Coronary artery (tissue), 2 donors: ENCODE measurements around the gene LRRC36.

ENCODE experiments used
- DNase-seq: peaks from one replicate; pipeline ENCODE4 v3.0.0-alpha.2; 2017; ENCODE audit warnings: low spot score
- H3K27ac ChIP-seq, 2 donors: fragments of 200-600 bp; sonication (generic); one replicate each; pipeline ENCODE4 v1.5.1; 2016 to 2019
- H3K4me3 ChIP-seq: fragments of 200-600 bp; sonication (generic); 2 replicates; pipeline ENCODE4 v1.5.1; 2016; ENCODE audit warnings: mild to moderate bottlenecking, moderate library complexity
- TF ChIP-seq, protein P1 (sequence below): fragments of 200-600 bp; sonication (generic); IDR thresholded peaks from one replicate; pipeline ENCODE4 v1.5.1; 2019; ENCODE audit warnings: antibody characterized with exemption

Gene LRRC36

DNA sequence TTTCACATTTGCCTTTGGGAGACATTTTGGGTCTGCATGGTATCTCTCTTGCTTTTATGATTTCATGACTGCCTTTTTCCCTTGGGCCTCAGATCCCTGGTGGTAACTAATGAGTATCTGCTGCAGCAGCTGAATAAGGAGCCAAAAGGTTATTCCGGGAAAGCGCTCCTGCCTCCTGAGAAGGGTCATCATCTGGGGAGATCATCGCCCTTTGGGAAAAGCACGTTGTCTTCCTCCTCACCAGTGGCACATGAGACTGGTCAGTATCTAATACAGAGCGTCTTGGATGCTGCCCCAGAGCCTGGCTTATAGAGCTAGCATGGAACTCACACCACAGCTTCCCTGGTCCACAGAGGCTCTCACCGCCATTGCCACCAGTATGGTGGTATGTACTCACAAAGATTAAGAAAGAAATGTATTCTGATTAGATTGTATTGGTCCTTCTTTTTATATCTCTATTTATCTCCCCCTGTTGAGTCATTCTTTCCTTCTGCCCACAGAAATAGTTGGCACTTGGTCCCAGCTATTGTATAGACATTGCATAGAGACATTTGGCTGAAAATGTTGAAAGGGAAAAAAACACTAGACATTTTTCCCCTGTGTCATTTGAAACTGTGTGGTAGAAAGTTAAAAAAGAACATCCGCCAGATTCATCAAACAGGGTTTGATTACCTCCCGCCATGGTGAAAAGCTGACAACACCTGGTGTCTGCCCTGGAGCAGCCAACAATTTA is 58.3 kb downstream of the LRRC36 start:
- TF ChIP-seq, protein P1, sequence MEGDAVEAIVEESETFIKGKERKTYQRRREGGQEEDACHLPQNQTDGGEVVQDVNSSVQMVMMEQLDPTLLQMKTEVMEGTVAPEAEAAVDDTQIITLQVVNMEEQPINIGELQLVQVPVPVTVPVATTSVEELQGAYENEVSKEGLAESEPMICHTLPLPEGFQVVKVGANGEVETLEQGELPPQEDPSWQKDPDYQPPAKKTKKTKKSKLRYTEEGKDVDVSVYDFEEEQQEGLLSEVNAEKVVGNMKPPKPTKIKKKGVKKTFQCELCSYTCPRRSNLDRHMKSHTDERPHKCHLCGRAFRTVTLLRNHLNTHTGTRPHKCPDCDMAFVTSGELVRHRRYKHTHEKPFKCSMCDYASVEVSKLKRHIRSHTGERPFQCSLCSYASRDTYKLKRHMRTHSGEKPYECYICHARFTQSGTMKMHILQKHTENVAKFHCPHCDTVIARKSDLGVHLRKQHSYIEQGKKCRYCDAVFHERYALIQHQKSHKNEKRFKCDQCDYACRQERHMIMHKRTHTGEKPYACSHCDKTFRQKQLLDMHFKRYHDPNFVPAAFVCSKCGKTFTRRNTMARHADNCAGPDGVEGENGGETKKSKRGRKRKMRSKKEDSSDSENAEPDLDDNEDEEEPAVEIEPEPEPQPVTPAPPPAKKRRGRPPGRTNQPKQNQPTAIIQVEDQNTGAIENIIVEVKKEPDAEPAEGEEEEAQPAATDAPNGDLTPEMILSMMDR: no peak
- H3K4me3 ChIP-seq: no peak overlapping the region
- DNase-seq: no peak
- H3K27ac ChIP-seq: no peak overlapping the region

DNA sequence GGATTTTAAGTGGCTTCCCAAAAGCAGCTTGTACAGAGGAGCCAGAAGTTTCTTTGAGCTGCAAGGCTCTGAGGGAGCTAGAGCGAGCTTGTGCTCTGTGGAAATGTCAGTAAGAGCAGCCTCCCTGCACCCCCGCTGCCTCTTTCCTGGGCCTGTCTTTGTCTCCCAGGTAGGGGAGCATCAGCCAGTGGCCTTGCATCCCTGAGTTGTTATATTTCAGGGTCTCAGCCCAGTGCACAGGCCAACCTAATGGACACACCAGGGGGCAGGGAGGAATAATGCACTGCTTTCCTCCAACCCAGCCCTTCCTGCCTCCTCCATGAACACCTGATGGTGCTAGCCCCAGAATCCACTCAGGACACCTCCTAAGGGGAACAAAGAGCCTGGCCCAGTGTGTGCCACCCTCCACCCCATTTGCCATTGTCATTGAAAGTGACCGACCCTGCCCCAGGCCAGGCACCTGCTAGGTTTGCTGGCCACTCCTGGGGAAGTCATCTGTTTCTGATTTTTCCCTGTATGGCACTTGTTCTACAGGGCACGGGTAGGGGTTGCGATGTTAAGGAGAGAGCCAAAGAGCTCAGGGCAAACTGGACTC is 60.3 kb downstream of the LRRC36 start:
- H3K4me3 ChIP-seq: no peak overlapping the region
- H3K27ac ChIP-seq: no peak overlapping the region
- TF ChIP-seq, protein P1: no peak
- no peak for DNase-seq

DNA sequence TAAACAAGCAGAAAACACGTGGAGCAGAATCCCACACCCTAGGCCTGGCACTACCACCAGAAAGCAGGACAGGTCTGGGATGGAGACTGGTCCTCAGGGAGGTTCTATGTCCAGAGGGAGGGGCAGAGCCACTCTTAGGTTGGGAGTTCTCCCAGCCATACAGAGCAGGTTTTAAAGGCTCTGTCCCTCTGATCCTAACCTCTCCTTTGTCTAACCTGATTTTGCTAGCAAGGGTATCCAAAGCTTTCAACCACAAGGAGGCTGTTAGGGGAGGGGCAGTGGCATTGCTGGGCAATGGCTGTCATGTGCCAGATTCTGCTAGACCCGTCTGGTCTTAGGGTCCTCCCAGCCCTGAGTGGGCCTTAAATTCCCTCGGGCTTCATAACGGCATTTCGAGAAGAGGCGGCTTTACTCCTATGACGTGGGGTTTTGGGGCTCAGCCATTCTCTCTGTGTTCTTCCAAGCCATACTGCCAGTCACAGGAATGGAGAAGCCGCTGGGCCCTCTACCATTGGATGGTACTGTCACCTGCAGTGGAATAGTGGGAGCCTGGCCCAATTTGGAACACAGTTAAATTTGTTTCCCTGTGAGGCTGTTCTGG is 61.0 kb downstream of the LRRC36 start:
- no peak for DNase-seq
- Histone ChIP-seq H3K27ac (no peak overlapping the region), H3K4me3 (no peak overlapping the region)
- TF ChIP-seq, protein P1: no peak

DNA sequence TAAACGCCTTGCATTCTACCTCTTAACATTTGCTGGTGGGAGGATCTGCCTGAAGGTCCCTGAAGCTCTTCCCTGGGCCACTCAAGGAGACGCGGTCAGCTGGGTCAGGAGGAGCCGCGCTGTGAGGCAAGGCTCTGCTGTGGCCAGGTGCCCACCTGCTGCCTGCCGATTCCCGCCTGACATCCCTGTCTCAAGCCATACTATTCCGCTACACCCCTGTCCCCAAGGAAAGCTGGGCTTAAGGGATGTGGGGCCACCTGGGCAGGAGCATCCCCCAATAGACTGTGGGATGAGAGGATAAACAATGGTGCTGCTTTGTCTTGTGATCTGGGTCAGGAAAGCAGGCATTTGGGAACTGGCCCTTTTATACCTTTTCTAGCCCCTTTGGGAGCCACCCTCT is 61.6 kb downstream of the LRRC36 start:
- no peak for DNase-seq
- Histone ChIP-seq H3K27ac (no peak overlapping the region), H3K4me3 (no peak overlapping the region)
- TF ChIP-seq, protein P1: no peak

DNA sequence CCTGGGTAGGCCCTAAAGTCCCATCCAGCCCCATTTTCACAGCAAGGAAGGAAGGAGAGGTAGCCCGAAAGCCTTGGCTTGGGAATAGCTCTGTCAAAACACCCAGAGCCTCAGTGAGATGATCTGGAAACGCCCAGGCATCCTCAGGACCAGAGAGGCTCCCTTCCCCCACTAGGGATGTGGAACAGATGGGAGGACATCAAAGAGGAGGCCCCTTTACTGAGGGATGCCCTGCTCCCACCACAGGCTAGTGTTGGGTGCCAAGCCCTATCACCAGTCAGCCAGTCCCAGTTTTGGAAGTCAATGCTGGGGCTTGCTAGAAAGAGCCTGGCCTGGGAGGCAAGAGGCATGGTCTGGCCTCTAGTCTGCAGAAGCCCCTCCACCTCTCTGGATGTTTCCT is 62.0 kb downstream of the LRRC36 start:
- TF ChIP-seq, protein P1: no peak
- Histone ChIP-seq H3K27ac (no peak overlapping the region), H3K4me3 (no peak overlapping the region)
- no peak for DNase-seq

DNA sequence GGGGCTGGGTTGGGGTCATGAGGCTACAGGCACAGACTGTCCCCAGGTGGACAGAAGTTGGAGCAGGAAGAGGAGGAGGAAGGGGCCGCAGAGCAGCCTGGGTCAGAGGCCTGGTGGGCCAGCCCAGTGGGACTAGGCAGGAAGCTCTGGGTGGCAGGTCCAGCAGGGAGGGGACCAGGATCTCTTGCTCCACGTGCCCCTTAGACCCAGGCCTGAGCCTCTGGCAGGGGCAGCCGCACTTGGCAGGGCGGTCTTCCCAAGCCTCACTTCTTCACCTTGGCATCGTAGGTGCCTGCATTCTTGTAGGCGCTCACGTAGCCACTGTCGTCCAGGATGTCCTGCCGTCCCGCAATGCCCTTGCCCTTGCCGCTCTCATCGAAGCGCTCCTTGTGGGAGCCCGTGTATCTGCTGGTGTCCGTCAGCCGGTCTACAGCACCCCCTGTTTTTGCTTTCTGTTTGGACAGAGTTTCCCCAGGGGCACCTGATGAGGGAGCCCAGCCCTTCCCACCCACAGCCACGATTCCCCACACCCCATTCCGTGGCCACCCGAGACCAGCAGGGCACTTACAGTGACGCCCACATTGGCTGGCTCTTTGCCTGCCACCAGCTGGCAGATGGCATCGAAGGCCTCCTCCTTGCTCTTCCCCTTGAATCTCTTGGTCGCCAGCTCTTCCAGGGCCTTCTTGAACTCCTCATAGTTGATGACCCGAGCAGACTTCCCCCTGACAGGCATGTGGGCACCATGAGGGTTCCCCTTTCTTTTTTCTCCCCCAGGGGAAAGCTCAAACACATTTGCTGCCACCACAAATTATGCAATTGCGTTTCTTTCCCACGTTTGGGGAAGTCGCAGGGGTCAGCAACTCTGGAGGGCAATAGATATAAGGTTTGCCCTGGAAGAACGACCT is 63.5 kb downstream of the LRRC36 start:
- Histone ChIP-seq H3K4me3 (no peak overlapping the region), H3K27ac (no peak overlapping the region)
- DNase-seq: peak; percentile 62
- TF ChIP-seq, protein P1: no peak
